ENCODE measurements around the gene CEBPA. TPM values are rescaled to one million over a fixed set of nuclear protein-coding genes. Genes with fewer than 3 reads are reported as not detected.

The CEBPA gene
- total RNA-seq, 1 donor from 2014 or later, result 2.0 TPM

GRCh38 chr19:33300894-33301143 lies 1.5 kb downstream of the CEBPA start:
- peaks cover 61% of the 10 kb centered on the region for H3K27me3 ChIP-seq (ENCODE audit: control insufficient read depth, insufficient read depth, low read length)
- H3K36me3 ChIP-seq (ENCODE audit: control insufficient read depth, insufficient read depth, low read length), result no peaks in the 10 kb centered on the region
- DNase-seq (ENCODE audit: low read depth), result no peak
- no peak overlapping the region for H3K4me3 ChIP-seq (ENCODE audit: low read depth, low read length)
- TF ChIP-seq CTCF (IDR thresholded peaks at IDR 0.05; ENCODE audit: insufficient read depth, low read length, poor library complexity, severe bottlenecking), result no peak

- no peaks in the 10 kb centered on the region for H3K36me3 ChIP-seq (ENCODE audit: control insufficient read depth, insufficient read depth, low read length)
- H3K27me3 ChIP-seq (ENCODE audit: control insufficient read depth, insufficient read depth, low read length), result peaks cover 61% of the 10 kb centered on the region
- H3K4me3 ChIP-seq (ENCODE audit: low read depth, low read length), result no peak overlapping the region
- no peak for DNase-seq (ENCODE audit: low read depth)
- no peak for TF ChIP-seq CTCF (IDR thresholded peaks at IDR 0.05; ENCODE audit: insufficient read depth, low read length, poor library complexity, severe bottlenecking)
Observed at GRCh38 chr19:33300009-33300893, 2.1 kb downstream of the CEBPA start.

GRCh38 chr19:33299051-33299688 lies 3.2 kb downstream of the CEBPA start:
- Histone ChIP-seq H3K27me3 (ENCODE audit: control insufficient read depth, insufficient read depth, low read length) (peaks cover 52% of the 10 kb centered on the region), H3K4me3 (ENCODE audit: low read depth, low read length) (no peak overlapping the region), H3K36me3 (ENCODE audit: control insufficient read depth, insufficient read depth, low read length) (no peaks in the 10 kb centered on the region)
- no peak for TF ChIP-seq CTCF (IDR thresholded peaks at IDR 0.05; ENCODE audit: insufficient read depth, low read length, poor library complexity, severe bottlenecking)
- no peak for DNase-seq (ENCODE audit: low read depth)

GRCh38 chr19:33298146-33298911 lies 4.0 kb downstream of the CEBPA start:
- TF ChIP-seq CTCF (IDR thresholded peaks at IDR 0.05; ENCODE audit: insufficient read depth, low read length, poor library complexity, severe bottlenecking), result no peak
- Histone ChIP-seq H3K27me3 (ENCODE audit: control insufficient read depth, insufficient read depth, low read length) (peaks cover 44% of the 10 kb centered on the region), H3K4me3 (ENCODE audit: low read depth, low read length) (no peak overlapping the region), H3K36me3 (ENCODE audit: control insufficient read depth, insufficient read depth, low read length) (no peaks in the 10 kb centered on the region)
- no peak for DNase-seq (ENCODE audit: low read depth)

GRCh38 chr19:33297401-33298145 lies 4.8 kb downstream of the CEBPA start:
- Histone ChIP-seq H3K27me3 (ENCODE audit: control insufficient read depth, insufficient read depth, low read length) (peaks cover 38% of the 10 kb centered on the region), H3K36me3 (ENCODE audit: control insufficient read depth, insufficient read depth, low read length) (no peaks in the 10 kb centered on the region), H3K4me3 (ENCODE audit: low read depth, low read length) (no peak overlapping the region)
- no peak for TF ChIP-seq CTCF (IDR thresholded peaks at IDR 0.05; ENCODE audit: insufficient read depth, low read length, poor library complexity, severe bottlenecking)
- DNase-seq (ENCODE audit: low read depth), result no peak
